DMS79 (cell line): ENCODE results near the gene PCGF3.
"Not testable (repeated sequence)": the region's sequence is repeated elsewhere in the genome, so short reads cannot be mapped to it uniquely, and the experiment has no call there.

ENCODE experiments used
- DNase-seq: peaks from one replicate; lab custom pipeline; 2025; lab: John Stamatoyannopoulos, UW

PCGF3 gene

DNA sequence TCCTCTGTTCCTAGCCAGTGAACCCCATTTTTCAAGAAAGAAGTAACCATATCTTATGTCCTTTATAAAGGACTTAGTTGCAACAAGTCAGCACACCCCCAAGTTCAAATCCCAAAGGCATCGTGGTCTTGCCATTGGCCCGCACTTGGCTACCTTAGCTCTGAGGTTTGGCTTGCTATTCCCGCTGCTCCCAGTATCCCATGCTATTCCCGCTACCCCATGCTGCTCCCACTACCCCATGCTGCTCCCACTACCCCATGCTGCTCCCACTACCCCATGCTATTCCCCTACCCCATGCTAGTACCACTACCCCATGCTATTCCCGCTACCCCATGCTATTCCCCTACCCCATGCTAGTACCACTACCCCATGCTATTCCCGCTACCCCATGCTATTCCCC lies 37.4 kb upstream of the PCGF3 start:
- not testable (repeated sequence) for DNase-seq

DNA sequence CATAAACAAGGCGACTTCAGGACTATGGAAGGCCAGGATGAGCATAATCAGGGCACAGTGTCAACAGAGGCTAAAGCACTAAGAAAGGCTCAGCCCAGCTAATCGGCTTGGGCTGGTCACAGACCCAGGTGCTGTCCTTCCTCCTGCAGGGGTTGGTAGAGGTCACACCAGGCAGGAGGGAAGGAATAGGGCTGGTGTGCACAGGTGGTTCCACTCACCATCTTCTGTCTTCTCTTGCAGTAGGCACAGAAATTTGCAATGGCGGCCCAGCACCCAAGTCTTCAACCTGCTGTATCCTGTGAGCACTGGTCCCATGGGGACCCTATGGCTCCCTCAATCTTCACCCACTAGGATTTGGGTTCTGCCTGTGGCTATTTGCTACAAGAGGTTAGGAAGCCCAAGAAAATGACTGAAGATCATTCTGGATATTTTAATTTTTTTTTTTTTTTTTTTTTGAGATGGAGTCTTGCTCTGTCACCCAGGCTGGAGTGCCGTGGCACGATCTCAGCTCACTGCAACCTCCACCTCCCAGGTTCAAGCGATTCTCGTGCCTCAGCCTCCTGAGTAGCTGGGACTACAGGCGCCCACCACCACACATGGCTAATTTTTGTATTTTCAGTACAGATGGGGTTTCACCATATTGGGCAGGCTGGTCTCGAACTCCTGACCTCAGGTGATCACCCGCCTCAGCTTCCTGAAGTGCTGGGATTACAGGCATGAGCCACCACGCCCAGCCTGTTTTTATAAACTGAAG lies 35.6 kb upstream of the PCGF3 start:
- not testable (repeated sequence) for DNase-seq

DNA sequence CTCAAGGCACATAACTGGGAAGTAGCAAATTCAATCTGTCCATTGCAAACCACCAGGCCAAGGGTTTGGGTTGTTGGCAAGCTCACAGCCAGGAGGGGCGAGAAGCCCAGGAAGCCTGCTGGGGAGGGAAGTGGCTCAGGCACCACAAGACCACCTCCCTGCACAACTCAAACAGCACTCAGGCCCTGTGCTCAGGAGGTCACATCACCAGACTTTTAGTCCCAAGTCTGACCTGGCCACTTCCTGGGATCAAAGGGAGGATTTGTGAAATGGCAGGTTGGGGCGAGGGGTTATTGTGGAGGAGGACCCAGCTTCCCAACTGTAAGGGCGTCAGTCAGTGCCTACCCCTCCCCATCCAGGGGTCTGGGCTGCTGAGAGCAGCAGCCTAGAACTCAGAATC lies 33.9 kb upstream of the PCGF3 start:
- DNase-seq, result no peak

GRCh38 chr4:673349-674091 lies 32.1 kb upstream of the PCGF3 start:
- DNase-seq, result no peak

DNA sequence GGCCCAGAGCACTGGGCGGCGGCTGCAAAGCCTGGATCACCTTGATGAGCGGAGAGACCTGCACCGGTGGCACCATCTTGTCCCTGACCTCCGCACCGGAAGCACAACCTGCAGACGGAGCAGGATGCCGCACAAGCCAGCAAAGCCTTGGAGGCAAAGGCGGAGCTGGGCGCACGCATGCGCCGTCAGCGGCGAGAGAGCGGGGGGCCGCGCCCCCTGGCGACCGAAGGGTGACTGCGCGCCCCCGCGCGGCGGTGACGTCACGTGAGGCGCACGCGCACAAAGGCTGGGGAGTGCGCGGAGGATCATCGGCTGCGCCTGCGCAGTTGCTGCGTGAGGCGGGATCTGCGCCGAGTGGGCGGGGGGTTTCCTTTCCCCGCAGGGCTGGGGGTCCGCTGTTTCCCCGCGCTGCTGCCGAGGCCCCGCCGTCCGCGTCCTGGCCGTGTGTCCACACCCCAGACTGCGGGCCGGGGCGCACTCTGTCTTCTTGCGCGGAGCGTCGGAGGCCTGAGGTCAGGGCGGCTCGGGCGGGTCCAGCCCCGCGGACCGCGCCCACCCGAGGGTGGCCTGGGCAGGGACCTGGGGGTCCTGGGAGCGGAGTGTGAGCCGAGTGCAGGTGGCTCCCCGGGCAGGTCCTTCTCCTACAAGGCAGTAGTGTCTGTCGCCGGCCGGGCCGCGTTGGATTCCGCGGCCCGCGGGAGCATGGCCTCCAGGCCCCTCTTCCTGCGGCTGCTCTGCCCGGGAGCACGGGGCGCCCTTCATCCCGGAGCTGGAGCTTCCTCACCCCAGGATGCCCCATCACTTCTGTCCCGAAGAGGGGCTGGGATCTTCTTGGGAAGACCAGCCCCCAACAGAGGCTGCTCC lies 31.2 kb upstream of the PCGF3 start, which contains the start of the genes ATP5ME and MYL5:
ATP5ME (minus strand) TSS at position 105 of the 864 bp plus-strand sequence; CDS start at position 76, 29 bp downstream.
MYL5 (plus strand) TSS at position 371 of the 864 bp plus-strand sequence. CDS start 3,485 bp downstream, outside the sequence.
- peak; percentile 65 for DNase-seq

DNA sequence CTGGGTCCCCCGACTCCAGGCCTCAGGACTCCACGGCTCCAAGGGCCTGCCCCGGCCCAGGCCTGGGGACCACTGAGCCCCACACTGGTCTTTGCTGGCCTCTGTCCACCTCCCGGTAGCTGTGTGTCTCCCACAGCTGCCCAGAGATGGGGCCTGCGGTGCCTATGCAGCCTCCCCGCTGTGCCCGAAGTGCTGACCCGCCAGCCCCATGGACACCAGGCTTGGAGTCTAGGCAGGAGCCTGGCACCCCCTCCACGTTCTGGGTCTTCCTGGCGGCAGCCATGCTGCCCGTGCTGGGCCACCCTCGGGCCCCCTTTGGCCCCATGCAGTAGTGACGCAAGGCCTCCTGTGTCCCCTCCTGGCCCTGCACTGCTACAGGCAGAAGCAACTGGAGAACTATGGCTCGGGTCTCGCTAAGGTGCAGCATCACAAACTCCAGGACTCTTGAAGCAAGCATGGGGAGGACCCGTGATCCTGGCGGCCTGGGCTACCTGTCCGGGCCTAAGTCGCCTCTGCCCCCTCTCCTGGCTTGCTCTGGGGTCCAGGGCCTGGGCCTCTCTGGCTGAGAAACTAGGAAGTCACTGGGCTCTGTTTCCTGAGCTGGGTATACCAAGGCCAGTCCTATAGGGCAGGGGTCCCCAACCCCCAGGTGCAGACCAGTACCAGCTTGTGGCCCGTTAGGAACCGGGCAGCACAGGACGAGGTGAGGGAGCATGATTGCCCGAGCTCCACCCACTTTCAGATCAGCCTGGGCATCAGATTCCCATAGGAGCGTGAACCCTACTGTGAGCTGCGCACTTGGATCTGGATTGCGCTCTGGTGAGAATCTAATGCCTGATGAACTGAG lies 30.4 kb upstream of the PCGF3 start:
- no peak for DNase-seq

DNA sequence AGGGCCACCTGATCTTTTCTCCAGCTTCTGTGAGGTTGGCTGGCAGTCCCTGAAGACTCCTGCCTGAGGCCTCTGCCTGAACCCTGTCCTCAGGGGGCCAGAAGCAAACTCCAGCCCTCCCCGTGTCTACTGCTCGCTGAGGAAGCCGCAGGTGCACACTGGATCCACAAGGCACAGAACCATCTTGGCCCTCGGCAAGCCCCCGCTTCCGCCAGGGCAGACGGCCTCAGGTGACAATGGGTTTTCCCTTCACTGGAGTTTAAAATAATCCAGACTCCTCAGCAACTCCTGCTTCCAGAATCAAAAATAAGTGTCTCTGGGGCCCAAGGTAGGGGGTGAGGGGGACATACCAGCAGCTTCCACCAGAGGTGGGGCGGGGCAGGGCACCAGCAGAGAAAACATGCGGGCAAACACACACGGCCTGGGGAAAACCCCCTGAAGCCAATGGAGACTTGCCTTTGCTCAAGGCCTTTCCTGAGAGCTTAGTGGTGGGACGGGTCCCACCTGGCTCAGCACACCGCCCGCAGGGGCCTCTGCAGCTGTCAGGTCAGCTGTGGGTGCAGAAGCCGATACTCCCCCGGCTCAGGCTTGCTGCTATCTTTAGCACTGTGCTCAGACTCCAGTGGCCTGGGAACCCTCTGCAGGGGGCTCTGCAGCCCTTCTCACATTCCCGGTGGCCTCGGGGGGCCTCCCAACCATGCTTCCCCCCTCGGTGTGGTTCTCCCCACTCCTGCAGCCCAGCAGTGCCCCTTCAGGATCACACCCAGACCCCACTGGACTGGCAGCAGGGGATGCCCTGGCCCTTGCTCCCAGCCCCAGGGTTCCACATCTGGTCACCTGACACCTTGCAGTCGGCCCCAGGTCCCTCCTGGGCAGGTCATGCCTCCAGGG lies 29.4 kb upstream of the PCGF3 start:
- no peak for DNase-seq

GRCh38 chr4:676871-677235 lies 28.8 kb upstream of the PCGF3 start:
- DNase-seq, result no peak

DNA sequence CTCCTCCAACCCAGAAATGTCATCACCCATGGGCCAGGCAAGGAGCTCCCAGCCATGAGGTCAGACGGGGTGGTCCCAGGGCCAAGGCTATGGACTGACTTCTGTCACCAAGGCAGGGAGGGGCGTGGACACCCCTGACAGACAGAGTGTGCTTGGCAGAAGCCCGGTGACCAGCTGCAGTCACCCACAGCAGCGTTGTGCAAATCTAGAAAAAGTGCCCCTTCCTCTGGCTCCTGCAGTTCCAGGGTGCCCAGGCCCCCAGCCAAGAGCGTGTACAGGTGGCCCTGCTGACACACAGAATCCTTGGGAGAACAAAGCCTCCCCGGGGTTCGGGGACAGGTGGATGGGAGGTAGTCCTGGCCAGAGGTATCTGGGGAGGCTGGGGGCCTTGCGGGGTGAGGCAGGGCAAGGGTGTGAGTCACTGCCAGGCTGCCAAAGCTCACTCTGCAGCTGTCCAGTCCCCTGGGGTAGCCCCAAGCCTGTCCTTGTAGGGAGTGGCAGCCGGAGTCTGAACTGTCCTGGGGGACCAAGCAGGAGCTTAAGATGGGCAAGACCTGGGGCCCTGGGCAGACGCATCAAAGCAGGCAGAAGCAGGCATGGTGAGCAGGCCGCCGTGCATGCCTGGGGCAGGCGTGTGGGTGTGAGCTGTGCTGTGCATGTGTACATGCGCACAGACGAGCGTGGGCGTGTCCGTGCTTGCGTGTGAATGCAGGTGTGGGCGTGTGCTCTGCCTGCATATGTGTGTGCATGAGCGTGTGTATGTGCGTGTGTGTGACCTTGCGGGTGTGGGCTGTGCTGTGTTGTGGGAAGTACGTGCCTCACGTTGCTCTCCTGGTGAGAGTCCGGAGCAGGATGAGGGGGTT lies 28.0 kb upstream of the PCGF3 start:
- DNase-seq, result no peak

DNA sequence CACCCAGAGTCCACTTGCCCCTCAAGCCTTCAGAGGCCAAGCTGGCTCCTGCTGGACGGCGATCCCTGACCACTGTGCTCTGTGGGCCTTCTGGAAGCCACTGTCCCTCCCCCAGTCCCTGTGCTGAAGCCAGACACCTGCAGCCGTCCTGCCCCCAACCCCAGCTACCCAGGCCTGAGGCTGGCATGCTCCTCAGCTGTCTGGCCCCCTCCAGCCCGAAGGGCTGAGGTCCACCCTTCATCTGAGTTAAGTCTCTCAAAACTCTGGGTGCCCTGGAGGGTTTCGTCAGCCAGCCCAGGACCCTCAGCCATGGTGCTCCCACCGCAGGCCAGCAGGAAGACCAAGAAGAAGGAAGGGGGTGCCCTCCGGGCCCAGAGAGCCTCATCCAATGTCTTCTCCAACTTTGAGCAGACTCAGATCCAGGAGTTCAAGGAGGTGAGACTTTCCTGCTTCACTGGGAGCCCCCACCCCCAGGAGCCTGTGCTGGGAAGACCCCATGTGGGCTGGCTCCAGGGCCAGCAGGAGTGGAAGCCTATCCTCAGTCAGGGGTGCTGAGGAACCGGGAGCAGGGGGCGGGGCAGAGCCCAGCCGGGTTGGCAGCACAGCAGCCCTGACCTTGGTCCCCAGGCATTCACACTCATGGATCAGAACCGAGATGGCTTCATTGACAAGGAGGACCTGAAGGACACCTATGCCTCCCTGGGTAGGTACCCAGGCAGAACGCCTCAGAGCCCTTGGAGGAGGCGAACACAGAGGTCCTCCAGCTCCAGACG lies 27.1 kb upstream of the PCGF3 start:
- DNase-seq, result no peak

DNA sequence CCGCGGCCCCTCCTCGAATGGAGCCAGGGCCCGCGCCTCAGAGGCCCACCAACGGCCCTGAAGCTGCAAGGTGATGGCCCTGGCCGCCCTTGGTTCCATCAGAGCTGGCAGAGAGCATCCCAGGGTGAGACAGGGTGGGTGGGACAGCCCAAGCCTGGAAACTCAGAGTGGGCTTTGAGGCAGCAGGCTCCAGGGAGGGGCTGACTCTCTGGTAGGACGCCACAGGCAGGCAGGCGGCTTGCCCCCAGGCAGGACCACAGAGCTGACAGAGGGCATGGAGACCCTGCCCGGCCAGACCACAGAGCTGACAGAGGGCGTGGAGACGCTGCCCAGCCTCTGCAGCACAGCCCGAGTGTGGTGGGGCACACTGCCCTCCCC lies 26.5 kb upstream of the PCGF3 start:
- no peak for DNase-seq

GRCh38 chr4:679629-680028 lies 26.0 kb upstream of the PCGF3 start:
- no peak for DNase-seq

- DNase-seq, result no peak
Measured at GRCh38 chr4:680091-680490, 25.5 kb upstream of the PCGF3 start.

DNA sequence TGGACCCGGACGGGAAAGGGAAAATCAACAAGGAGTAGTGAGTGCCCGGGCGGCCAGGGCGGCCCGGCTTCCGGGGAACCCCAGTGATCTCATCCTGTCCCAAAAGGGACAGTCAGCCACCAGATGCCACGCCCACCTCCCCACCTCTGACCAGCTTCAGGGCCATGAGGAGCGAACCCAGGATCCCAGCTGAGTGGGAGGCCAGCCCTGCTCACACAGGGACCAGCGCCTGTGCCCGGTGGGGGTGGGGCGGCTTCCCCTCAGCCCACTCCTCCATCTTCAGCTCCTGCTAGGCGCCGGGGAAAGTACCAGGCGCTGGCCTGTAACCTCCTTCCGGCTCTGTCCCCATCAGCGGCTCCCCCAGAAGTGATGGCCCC lies 25.1 kb upstream of the PCGF3 start:
- DNase-seq, result no peak

GRCh38 chr4:680928-681645 lies 24.5 kb upstream of the PCGF3 start:
- no peak for DNase-seq

DNA sequence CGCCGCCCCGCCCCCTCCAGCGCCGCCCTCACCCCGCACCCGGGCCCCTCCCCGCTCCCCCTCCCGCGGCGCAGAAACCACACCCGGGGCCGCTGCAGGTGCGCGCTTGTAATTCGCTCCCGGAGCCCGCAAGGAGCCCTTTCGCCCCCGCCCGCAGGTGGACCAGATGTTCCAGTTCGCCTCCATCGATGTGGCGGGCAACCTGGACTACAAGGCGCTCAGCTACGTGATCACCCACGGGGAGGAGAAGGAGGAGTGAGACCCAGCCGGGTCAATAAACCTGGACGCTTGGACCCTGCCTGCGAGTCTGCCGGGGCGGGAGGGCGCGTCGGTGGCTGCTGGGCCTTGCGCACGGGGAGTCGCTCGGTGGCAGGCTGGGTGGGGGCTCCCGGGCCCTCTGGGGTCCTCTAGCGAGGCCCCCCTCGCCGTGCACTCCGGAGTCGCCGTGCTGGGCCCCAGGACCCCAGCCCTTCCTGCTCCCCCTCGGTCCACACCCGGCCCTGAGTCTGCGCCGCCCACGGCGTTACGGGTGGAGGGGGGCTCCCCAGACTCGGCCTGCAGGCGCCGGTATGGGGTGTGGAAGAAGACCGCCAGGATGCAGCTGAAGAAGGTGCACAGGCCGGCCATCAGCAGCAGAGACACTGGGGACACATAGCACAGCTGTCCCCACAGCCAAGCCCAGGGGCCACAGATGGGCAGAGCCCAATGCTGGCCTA lies 23.7 kb upstream of the PCGF3 start:
- no peak for DNase-seq

DNA sequence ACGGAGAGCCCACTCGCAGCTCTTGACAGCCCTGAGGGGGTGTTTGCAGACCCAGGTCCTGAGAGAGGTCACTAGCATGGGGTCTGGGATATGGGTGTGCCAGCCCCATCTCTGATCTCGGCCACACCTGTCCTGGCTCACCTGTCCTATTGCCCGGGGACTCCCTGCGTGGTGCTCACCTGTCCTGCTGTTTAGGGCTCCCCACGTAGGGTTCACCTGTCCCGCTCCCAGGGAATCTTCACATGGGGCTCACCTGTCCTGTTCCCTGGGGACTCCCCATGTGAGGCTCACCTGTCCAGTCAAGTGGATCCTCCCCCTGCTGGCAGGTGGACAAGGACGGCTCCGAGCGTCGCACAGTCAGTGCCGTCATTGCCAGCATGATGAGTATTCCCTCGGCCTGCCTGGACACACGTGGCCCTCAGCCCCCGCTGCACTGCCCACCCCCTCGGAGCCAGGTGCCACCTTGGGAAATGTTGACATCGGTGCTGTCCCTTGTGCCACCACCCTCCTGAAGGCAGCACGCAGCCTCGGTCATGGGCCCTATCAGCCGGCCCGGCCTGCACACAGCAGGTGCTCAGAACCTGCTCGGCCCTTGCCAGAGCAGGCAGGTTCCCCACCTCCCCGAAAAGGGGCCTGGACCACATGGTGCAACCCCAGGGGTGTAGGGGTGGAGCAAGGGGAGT lies 23.0 kb upstream of the PCGF3 start:
- no peak for DNase-seq
